SKM-1 (cell line): ENCODE results near the gene ZNF277.

ENCODE experiments used
- DNase-seq: peaks from one replicate; lab custom pipeline; 2025; ENCODE audit not compliant: unreplicated experiment; lab: John Stamatoyannopoulos, UW

The ZNF277 gene

DNA sequence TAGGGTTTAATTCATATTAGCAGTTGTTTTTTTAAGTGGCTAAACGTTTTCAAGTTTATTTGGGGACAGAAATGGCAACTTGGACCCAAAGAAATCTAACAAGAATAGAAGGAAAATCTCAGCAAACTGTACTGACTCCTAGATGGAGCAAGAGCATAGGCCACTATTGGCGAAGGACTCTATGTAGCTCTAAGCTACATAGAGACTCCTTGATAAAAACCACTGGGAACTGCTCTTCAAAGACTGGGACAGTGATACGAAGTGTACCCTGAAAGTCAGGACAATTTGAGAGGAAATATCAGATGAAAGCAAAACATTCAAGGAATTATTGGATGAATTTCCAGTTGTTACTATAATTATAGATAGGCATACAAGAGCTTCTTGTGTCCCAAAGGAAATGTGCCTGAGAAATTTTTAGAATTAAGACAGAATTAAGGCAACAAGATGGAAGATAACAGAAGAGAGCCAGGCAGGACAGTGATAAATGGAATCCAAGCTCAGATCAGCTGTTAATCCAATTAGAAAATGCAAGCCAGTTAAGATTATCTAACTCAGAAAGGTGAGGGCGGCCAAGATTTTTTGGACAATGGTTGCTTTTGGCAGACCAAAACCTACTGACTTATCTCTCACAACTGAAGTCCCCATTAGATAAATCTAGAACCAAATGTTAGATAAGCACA is 140.0 kb downstream of the ZNF277 start:
- no peak for DNase-seq

DNA sequence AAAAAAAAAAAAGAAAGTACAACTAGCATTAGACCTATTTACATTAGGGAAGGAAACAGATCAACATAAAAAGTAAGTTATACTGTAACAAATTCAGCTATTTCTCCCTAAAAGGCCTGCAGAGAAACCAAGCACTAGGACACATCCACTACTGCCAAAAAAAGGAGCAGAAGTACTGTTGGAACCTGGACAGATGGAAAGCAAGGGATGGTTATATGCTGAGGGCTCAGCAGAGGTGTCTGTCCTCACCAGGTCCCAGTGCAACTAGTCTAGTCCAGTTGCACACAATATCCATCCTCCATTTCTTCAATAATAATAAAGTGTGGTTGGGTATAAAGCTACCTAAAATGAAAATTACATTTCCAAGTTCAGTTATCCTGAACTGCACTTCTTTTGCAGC is 140.6 kb downstream of the ZNF277 start:
- no peak for DNase-seq

DNA sequence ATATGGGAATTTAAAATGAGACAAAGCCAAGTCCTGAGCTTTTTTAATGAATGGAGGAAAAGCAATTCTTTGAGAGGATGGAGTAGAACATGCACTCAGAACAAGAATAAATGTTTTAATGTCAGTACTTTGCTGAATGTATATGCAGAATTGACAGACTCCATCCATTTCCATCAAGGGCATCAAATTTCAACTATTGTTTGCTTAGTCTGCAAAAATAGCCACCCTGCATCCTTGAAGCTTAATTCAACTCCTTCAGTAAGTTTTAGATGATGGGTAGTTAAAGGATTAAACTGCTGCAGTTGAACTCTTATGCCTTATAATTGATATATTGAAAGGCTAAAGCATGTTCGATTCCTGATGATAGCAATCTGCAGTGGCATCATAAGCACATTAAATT is 144.1 kb downstream of the ZNF277 start:
- DNase-seq, result no peak

DNA sequence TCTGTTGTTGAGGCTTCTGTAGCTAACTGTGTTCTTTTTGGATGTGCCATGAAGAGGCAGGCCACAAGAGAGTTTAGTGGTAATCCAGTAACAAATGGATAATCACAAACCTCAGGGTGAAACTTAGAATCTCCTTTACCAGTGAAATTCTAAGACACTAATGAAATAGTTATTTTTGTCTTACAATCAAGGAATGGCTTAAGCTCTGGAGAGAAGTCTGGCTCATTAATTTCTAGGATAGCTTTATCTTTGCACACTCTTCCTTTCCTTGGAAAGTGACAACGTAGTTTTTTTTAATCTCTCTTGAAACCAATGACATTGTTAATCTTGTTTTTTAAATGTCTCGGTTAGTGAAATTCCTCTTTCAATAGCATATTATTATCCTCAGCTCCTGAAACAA is 150.1 kb downstream of the ZNF277 start:
- no peak for DNase-seq

DNA sequence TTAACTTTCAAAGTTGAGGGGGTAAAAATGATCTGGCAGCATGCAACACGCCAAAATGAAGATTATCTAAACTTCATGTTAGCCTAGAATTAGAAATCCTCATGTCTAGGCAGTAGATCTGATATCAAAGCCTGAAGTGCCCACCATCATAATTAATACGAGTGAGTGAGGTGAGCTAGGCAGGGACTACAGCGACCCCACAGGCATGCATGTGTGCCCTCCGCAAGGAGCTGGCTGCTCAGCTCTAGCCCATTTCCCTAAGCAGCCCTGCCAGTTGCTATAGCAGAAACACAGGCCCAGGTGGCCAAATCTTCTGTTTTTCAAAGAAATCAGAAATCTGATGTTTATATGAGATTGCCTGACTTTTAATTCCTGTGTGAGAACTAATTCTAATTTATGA is 150.6 kb downstream of the ZNF277 start:
- no peak for DNase-seq

DNA sequence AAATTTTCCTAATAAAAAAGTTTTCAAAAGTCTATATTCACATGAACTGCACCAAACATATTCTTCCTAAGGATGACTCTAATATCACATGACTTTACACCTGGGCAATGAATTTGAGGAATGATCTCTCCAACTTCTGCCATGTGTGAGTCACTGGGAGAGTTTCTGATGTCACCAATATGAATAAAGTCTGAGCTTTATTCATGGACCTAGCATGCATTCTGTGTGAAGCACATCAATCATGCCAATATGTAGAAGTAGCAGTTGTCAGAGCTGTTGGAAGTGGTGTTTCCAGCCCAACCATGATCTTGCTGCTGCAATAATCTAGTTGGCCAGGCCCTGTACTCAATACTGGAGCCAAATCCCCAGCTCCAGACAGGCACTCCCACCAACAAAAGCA is 152.0 kb downstream of the ZNF277 start:
- no peak for DNase-seq

DNA sequence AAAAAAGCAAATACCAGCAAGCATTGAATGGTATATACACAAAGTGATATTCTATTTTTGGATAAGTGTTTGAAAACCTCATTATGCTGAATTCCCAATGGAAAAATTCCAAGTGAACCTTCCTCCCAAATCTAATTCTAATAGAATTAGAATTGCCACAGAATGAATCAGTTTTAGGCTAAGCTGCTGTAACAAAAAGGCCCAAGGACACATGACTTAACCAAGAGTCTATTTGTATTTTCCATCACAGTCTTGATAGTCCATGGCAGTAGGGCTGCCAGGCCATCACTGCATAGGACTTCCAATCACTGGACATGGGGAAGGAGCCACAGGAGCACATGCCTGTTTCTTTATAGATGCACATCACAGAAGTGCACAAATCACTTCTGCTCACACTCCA is 152.6 kb downstream of the ZNF277 start:
- DNase-seq, result no peak

DNA sequence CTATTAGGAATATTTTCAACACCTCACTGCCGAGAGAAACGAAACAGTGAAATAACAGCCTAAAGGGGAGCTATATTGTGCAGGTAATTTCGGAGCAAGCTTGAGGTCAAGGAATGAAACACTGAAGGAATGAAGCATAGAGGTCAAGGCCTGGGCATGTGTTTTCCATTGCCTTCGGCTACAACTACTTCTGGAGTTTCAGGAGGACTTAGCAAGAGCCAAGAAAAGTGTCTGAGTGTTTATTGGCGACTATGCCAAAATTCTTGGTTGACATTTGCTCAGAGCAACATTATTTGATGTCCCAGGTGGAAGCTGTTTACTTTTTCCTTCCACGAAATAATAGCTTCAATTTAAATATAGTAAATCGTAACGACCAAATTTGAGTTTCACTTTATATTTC is 154.2 kb downstream of the ZNF277 start:
- no peak for DNase-seq

DNA sequence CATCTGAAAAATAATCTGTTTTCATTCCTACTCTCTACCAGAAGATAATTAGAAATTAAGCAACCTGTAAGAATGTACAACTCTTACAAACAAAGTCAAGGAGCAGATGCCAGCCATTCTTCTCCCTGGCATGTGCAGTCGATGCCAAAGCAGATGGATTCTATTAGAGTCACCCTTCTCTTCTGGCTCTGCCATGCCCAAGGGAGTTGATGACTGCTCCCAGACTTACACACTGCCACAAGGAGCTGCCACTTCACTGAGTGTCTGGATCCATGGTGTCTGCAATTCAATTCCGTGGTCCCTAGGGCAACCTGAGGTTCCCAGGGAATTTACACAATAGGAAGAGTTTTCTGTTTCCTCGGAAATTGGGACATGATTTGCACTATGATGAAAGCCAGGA is 154.7 kb downstream of the ZNF277 start:
- no peak for DNase-seq

DNA sequence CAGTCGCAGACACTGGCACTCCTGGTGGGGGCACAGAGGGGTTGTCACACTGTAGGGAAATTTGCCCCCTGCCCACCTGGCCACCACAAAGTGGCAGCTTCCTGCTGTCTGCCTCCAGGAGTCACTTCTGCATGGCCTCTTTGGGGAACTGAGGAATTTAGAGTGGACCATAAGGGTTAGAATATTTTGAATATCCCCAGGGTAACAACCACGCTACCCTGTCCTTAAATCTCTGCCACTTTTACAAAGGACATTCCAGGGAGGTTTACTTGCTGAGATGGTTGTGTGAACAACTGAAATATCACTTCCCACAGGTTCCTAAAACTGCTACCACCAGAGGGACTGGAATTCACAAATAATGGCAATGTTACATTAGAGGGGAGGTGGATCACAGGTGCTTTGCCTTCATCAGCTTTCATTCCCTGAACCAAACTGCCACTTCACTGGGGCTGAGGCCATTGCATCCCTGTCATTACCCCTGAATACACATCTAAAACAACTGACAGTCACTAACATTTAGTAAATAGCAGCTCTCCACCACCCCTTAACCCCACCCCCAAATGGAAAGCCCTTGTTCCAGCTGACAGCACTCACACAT is 155.7 kb downstream of the ZNF277 start:
- no peak for DNase-seq

DNA sequence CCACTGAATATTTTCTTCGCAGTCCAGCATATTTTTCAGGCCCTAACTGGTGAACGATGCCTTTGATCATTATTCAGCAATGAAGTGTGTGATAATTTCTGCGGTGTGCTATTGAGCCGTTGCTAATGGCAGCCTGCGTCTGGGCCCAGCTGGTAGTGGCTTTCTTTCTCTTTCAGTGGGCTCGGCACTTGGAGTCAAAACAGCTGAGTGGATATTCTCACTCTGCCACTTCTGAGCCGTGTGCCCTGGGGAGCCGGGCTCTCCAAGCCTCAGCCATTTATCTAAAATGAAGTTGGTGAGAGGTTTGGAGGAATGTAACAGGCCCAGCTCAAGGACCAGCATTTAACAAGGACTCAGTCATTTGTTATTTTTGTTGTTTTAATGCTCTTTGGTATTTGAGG is 156.2 kb downstream of the ZNF277 start:
- DNase-seq, result no peak

DNA sequence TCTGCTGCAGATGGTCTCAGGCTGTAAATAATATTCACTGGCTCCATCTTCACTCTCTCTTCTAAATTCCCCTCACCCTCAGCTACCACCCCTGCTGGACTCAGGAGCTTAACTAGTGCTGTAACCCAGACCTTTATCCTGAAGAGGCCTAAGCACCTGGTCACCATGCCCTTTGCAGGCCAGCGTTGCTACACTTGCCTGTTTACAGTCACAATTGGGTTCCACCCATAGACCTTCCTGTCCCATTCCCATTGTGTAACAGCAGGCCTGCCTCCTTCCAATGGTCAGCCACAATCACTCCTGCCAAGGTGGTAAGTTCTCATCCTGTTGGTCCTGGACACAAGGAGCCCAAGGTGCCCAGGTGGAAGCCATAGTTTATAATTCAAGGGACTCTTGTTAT is 157.9 kb downstream of the ZNF277 start:
- no peak for DNase-seq

DNA sequence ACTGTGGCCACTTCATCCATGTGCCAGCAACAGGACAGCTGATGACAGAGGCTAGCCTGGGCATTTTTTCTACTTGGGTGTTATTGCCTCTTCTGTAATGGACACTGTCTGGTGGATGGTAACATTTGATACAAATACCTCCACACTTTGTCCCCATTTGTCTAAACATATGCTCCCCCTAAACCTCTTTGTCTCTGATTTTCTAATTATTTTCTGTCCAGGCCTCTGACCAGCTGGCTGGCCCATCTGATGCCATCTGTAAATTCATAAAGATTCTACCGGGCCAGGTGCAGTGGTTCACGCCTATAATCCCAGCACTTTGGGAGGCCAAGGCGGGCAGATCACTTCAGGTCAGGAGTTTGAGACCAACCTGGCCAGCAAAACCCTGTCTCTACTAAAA is 159.1 kb downstream of the ZNF277 start:
- DNase-seq, result no peak

DNA sequence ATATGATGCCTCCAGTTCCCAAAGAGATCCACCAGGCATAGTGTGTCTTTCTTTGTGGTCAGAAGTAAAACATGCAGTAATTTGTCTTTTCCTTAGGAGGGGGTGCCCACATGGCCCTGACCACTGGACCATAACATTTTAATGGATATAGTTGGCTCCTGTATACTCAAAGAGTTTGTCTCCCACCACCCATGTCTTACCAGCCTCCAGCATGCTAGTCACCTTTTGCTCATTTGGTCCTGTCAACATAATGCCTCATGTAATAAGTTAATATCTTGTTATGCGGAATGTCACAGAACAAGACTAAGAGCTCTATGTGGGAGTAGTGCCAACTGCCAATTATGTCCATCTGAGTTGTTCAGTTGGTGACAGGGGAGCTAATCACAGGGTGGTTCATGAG is 160.4 kb downstream of the ZNF277 start:
- DNase-seq, result no peak

DNA sequence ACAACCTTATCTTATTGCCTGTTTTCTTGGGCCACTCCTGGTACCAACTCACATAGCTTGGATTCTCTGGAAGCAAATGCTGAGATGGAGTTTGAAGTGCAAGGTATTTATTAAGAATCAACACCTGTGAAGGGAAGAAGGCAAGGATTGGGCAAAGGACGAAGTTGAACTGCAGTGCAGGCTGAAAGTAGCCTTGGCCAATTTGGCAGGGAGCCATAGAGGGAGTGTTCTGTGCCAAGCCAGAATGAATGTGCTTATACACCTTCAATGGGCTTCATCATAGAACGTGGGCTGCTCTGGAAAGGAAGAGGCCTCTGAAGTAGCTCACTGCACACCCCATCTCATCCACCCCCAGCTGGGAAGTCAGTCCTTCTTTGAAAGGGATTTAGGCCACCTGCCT is 163.9 kb downstream of the ZNF277 start:
- no peak for DNase-seq

DNA sequence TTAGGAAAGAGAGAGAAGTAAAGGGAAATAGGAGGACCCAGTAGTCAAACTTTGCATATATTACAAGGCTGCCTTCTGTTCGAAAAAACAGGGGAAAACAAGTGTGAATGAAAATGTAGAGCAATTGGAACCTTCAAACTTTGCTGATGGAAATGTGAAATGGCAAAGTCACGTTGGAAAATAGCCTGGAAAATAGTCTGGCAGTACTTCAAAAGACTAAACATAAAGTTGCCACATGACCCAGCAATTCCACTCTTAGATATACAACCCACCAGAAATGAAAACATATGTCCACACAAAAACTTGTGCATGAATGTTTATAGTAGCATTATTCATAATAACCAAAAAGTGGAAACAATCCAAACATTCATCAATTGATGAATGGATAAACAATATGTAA is 165.2 kb downstream of the ZNF277 start:
- DNase-seq, result no peak

DNA sequence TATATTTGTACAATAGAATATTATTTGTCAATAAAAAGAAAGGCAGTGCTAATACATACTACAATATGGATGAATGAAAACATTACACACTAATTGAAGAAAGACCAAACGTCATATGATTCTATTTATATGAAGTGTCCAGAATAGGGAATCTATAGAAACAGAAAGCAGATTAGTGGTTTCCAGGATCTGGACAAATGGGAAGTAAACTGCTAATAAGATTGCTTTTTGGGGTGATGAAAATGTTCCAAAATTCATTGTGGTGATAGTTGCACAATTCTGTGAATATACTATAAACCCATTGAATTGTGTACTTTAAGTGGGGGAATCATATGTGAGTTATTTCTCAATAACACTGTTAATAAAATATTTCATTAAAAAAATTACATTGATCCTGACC is 165.6 kb downstream of the ZNF277 start:
- DNase-seq, result no peak

DNA sequence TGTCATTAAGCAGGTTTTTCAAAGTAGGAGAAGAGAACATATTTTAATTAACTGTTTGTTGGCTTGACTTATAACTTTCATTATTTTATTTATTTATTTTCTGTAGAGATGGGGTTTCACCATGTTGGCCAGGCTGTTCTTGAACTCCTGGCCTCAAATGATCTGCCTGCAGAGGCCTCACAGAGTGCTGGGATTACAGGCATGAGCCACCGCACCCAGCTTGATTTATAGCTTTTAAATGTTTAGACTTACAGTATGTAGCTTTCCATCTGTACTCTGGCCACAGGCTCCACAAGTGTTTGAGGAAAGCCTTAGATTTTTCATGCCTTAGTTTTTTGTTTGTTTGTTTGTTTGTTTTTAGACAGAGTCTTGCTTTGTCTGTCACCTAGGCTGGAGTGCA is 171.1 kb downstream of the ZNF277 start:
- no peak for DNase-seq

DNA sequence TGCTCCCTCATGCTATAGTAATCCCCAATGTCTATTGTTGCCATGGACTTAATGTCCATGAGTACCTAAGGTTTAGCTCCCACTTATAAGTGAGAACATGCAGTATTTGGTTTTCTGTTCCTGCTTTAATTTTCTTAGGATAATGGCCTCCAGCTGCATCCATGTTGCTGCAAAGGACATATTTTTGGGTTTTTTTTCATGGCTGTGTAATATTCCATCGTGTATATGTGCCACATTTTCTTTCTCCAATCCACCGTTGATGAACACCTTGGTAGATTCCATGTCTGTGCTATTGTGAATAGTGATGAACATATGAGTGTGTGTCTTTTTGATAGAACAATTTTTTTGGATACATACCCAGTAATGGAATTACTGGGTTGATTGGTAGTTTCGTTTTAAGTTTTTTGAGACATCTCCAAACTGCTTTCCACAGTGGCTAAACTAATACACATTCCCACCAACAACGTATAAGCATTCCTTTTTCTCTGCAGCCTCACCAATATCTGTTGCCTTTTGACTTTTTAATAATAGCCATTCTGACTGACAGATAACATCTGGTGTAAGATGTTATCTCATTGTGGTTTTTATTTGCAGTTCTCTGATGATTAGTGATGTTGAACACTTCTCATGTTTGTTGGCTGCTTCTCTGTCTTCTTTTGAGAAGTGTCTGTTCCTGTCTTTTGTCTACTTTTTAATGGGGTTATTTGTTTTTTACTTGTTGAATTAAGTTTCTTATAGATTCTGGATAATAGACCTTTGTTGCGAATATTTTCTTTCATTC is 175.0 kb downstream of the ZNF277 start:
- no peak for DNase-seq

DNA sequence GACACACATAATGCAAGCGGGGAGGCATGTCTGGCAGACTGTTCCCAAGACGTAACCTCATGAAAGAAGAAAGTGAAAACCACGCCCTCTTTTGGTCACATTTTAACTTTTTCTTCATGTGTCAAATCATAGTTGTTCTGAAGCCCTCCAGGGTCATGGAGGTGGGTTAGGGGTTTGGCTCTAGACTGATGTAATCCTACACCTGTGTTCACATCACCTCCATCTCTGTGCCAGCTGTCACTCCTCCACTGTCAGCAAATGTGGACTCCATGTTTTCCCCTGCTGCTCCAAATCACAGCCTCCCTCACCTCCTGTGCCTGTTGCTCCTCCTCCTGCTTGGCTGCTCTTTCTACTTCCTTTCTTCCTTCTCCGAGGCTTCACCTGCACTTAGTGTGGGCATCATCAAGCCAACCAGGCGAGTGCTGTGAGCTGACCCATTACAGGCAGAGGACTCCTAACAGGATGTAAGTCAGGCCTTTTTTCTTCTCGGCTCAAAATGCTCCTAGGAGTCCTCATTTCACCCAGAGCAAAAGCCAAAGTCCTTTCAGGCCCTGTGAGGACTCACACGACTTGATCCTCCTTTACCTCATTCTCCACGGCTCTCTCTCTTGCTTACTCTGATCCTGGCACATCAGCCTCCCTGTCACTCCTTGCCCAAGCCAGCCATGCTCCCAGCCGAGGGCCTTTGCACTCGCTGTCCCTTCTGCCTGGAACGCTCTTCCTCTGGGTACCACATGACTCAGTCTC is 177.3 kb downstream of the ZNF277 start:
- DNase-seq, result no peak

DNA sequence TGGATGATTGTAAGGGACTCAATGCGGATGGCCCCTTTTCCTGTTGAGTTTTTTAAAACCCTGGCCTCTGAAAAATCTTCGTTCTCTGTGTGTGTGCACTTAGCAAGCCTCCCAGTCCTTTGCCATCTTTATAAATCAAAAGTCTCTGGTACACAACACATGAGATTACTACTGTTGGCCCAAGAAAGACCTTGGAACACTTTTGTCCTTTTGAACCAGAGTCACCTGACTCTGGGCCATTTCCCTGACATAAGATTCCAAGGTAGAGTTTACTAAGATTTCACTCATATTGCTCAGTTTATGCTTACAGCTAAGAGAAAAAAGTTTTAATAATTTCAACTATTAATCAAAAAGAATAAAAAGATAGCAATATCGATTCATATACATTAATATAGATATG is 179.0 kb downstream of the ZNF277 start:
- DNase-seq, result no peak

DNA sequence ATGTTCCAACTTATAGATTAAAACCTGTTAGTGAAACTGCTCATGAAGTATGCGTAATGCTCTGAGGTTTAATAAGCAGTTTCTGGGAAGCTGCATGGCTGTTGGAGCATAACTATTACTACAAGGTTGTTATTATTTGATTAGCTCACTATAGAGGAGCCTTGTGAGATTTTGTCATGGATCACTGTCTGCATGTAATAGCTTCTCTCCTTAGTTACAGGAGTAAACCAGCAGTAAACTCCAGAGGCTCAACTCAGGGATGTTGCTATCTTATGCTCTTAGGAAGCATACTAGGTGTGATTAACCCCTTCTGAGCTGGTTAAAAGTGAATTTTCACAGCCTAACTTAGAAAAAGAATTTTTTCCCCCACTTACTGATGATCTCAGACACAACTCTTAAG is 180.1 kb downstream of the ZNF277 start:
- no peak for DNase-seq
